Trophoblast cell (in vitro differentiated cells and primary cell): Measurements from ENCODE around the gene EEFSEC.

Source experiments
- DNase-seq, 2 donors: peaks; one replicate each; pipeline ENCODE4 v3.0.0-alpha.2; 2016
- H2AFZ ChIP-seq: 2 replicates; pipeline ENCODE4 v1.6.1; 2013; ENCODE audit warnings: low read length, moderate library complexity, mild to moderate bottlenecking; ENCODE audit not compliant: insufficient read depth, poor library complexity
- H2AK5ac ChIP-seq: 2 replicates; pipeline ENCODE4 v1.6.1; 2013; ENCODE audit warnings: mild to moderate bottlenecking, low read length
- H2BK120ac ChIP-seq: 2 replicates; pipeline ENCODE4 v1.6.1; 2013; ENCODE audit warnings: low read length, mild to moderate bottlenecking, moderate library complexity; ENCODE audit not compliant: insufficient read depth, poor library complexity
- H2BK12ac ChIP-seq: 2 replicates; pipeline ENCODE4 v1.6.1; 2013; ENCODE audit warnings: mild to moderate bottlenecking, low read length, moderate library complexity
- H2BK5ac ChIP-seq: 2 replicates; pipeline ENCODE4 v1.6.1; 2013; ENCODE audit warnings: low read length, low read depth, moderate library complexity, mild to moderate bottlenecking; ENCODE audit not compliant: poor library complexity
- H3K14ac ChIP-seq: 2 replicates; pipeline ENCODE4 v1.6.1; 2013; ENCODE audit warnings: mild to moderate bottlenecking, low read length
- H3K18ac ChIP-seq: 2 replicates; pipeline ENCODE4 v1.6.1; 2013; ENCODE audit warnings: mild to moderate bottlenecking, low read length
- H3K23ac ChIP-seq: 2 replicates; pipeline ENCODE4 v1.6.1; 2013; ENCODE audit warnings: low read length
- H3K27ac ChIP-seq: 2 replicates; pipeline ENCODE4 v1.5.1; 2013; ENCODE audit warnings: low read depth, mild to moderate bottlenecking, inconsistent platforms, low read length, moderate library complexity
- H3K27me3 ChIP-seq: 2 replicates; pipeline ENCODE4 v1.6.1; 2013; ENCODE audit warnings: inconsistent platforms, mild to moderate bottlenecking, low read length, moderate library complexity; ENCODE audit not compliant: insufficient read depth
- H3K36me3 ChIP-seq, 2 experiments: 1 replicate in 1 of 2; 2 replicates in 1 of 2; pipeline ENCODE4 v1.6.1; 2013; ENCODE audit warnings: low read length in 2 of 2, mild to moderate bottlenecking in 2 of 2, moderate library complexity in 1 of 2; ENCODE audit not compliant: insufficient read depth in 2 of 2, control insufficient read depth in 1 of 2
- H3K4ac ChIP-seq: 2 replicates; pipeline ENCODE4 v1.6.1; 2013; ENCODE audit warnings: low read depth, mild to moderate bottlenecking, low read length, moderate library complexity
- H3K4me1 ChIP-seq, 2 experiments: 1 replicate in 1 of 2; 2 replicates in 1 of 2; pipeline ENCODE4 v1.6.1; 2013; ENCODE audit warnings: low read length in 2 of 2, mild to moderate bottlenecking in 2 of 2, moderate library complexity in 1 of 2; ENCODE audit not compliant: insufficient read depth in 2 of 2, control insufficient read depth in 1 of 2
- H3K4me2 ChIP-seq: 2 replicates; pipeline ENCODE4 v1.6.1; 2013; ENCODE audit warnings: inconsistent platforms, mild to moderate bottlenecking, low read length, moderate library complexity
- H3K4me3 ChIP-seq: 2 replicates; pipeline ENCODE4 v1.5.1; 2013; ENCODE audit warnings: mild to moderate bottlenecking, low read depth, low read length, inconsistent platforms
- H3K79me1 ChIP-seq: one replicate; pipeline ENCODE4 v1.6.1; 2013; ENCODE audit warnings: low read length
- H3K79me2 ChIP-seq: 2 replicates; pipeline ENCODE4 v1.6.1; 2013; ENCODE audit warnings: low read length, mild to moderate bottlenecking; ENCODE audit not compliant: control insufficient read depth, insufficient read depth, poor library complexity
- H3K9ac ChIP-seq: 2 replicates; pipeline ENCODE4 v1.6.1; 2013; ENCODE audit warnings: mild to moderate bottlenecking, low read length
- H3K9me3 ChIP-seq: 2 replicates; pipeline ENCODE4 v1.6.1; 2013; ENCODE audit warnings: low read depth, mild to moderate bottlenecking, control low read depth, inconsistent platforms, low read length; ENCODE audit not compliant: insufficient read depth
- H4K12ac ChIP-seq: 2 replicates; pipeline ENCODE4 v1.6.1; 2013; ENCODE audit warnings: low read depth, mild to moderate bottlenecking, low read length, moderate library complexity
- H4K8ac ChIP-seq: 2 replicates; pipeline ENCODE4 v1.6.1; 2013; ENCODE audit warnings: low read depth, mild to moderate bottlenecking, low read length, moderate library complexity
- H4K91ac ChIP-seq: one replicate; pipeline ENCODE4 v1.6.1; 2013; ENCODE audit warnings: low read depth, mild to moderate bottlenecking, low read length, moderate library complexity
- WGBS: extraction: QIAGEN DNeasy Blood & Tissue Kit; methylation state at CpG from one replicate; pipeline ENCODE4 v1.1.7; 2013; ENCODE audit warnings: missing lambda C conversion rate; ENCODE audit not compliant: insufficient read length, insufficient coverage; ENCODE audit errors: extremely low coverage; 5-methylcytosine and 5-hydroxymethylcytosine counted together

EEFSEC gene

GRCh38 chr3:128243602-128244504 is 90.6 kb downstream of the EEFSEC start:
- Histone ChIP-seq H3K14ac (no peak overlapping the region), H3K27ac (no peak overlapping the region), H3K9me3 (no peaks in the 10 kb centered on the region), H3K4me3 (no peak overlapping the region), H2BK12ac (no peak overlapping the region), H3K27me3 (no peaks in the 10 kb centered on the region), H4K12ac (no peak overlapping the region), H3K79me2 (no peaks in the 10 kb centered on the region), H2AFZ (no peak overlapping the region), H3K23ac (no peak overlapping the region), H3K18ac (no peak overlapping the region), H2BK5ac (no peak overlapping the region), H3K4ac (no peak overlapping the region), H2BK120ac (no peak overlapping the region), H4K91ac (peak overlapping the region; percentile 26), H3K9ac (no peak overlapping the region), H3K79me1 (peaks cover 7% of the 10 kb centered on the region), H4K8ac (no peak overlapping the region), H3K4me1 (peaks cover 10 to 15% of the 10 kb centered on the region in 2 experiments), H2AK5ac (no peak overlapping the region), H3K36me3 (no peaks in the 10 kb centered on the region), H3K4me2 (no peak overlapping the region)
- DNase-seq, result no peak
- no CpG with 5 or more reads among the region's 11 CpGs for WGBS

- Histone ChIP-seq H3K4me3 (no peak overlapping the region), H3K9me3 (no peaks in the 10 kb centered on the region), H4K8ac (no peak overlapping the region), H3K79me2 (no peaks in the 10 kb centered on the region), H3K36me3 (no peaks in the 10 kb centered on the region), H2BK120ac (no peak overlapping the region), H3K14ac (no peak overlapping the region), H3K18ac (no peak overlapping the region), H2AFZ (no peak overlapping the region), H2AK5ac (no peak overlapping the region), H3K27me3 (no peaks in the 10 kb centered on the region), H3K27ac (no peak overlapping the region), H2BK12ac (no peak overlapping the region), H4K12ac (no peak overlapping the region), H3K4me2 (no peak overlapping the region), H3K79me1 (no peaks in the 10 kb centered on the region), H4K91ac (no peak overlapping the region), H2BK5ac (no peak overlapping the region), H3K23ac (no peak overlapping the region), H3K4me1 (peaks cover 2 to 3% of the 10 kb centered on the region in 2 experiments), H3K9ac (no peak overlapping the region), H3K4ac (no peak overlapping the region)
- DNase-seq, result no peak
- WGBS, result no CpG with 5 or more reads among the region's 5 CpGs
These were observed 92.2 kb downstream of the EEFSEC start for GRCh38 chr3:128245460-128245859.

- H3K4ac ChIP-seq, result no peak overlapping the region
- H3K79me1 ChIP-seq, result no peaks in the 10 kb centered on the region
- H3K27me3 ChIP-seq, result no peaks in the 10 kb centered on the region
These were observed 94.6 kb downstream of the EEFSEC start for GRCh38 chr3:128247666-128248409.

GRCh38 chr3:128252083-128252482 is 98.8 kb downstream of the EEFSEC start:
- Histone ChIP-seq H2AK5ac (no peak overlapping the region), H3K23ac (no peak overlapping the region), H3K27ac (no peak overlapping the region), H3K4me1 (peaks cover 4 to 6% of the 10 kb centered on the region in 2 experiments), H4K8ac (no peak overlapping the region), H2AFZ (no peak overlapping the region), H3K18ac (no peak overlapping the region), H4K91ac (no peak overlapping the region), H4K12ac (no peak overlapping the region), H3K14ac (no peak overlapping the region), H2BK12ac (no peak overlapping the region), H3K4me2 (no peak overlapping the region), H3K27me3 (no peaks in the 10 kb centered on the region), H3K4ac (no peak overlapping the region), H2BK5ac (no peak overlapping the region), H3K9me3 (no peaks in the 10 kb centered on the region), H3K4me3 (no peak overlapping the region), H3K9ac (no peak overlapping the region), H3K79me2 (no peaks in the 10 kb centered on the region), H3K79me1 (no peaks in the 10 kb centered on the region), H2BK120ac (no peak overlapping the region), H3K36me3 (peaks cover 2% of the 10 kb centered on the region in 2 experiments)
- no CpG with 5 or more reads among the region's 3 CpGs for WGBS
- no peak for DNase-seq

More at GRCh38 chr3:128247666-128248409, 94.6 kb downstream of the EEFSEC start:
- no CpG with 5 or more reads among the region's 6 CpGs for WGBS
- Histone ChIP-seq H3K14ac (no peak overlapping the region), H4K8ac (no peak overlapping the region), H4K91ac (no peak overlapping the region), H4K12ac (no peak overlapping the region), H3K9me3 (no peaks in the 10 kb centered on the region), H3K36me3 (peaks cover 0 to 2% of the 10 kb centered on the region in 2 experiments), H3K9ac (no peak overlapping the region), H3K4me1 (peaks cover 0 to 3% of the 10 kb centered on the region in 2 experiments), H3K4me2 (no peak overlapping the region), H2BK120ac (no peak overlapping the region), H2BK12ac (no peak overlapping the region), H3K23ac (no peak overlapping the region), H2BK5ac (no peak overlapping the region), H2AFZ (no peak overlapping the region), H3K18ac (no peak overlapping the region), H2AK5ac (no peak overlapping the region), H3K79me2 (no peaks in the 10 kb centered on the region), H3K27ac (no peak overlapping the region), H3K4me3 (no peak overlapping the region)
- DNase-seq, result no peak
